ENCODE data around the gene ZYG11B. TPM values are rescaled to one million over a fixed set of nuclear protein-coding genes. Genes with fewer than 3 reads are reported as not detected.

Gene ZYG11B
- total and polyA plus RNA-seq, 2 of the 13 experiments (the other 11 are each of a cell fraction or from before 2014, with no cell fraction given), result 6.9 to 17.9 TPM

DNA sequence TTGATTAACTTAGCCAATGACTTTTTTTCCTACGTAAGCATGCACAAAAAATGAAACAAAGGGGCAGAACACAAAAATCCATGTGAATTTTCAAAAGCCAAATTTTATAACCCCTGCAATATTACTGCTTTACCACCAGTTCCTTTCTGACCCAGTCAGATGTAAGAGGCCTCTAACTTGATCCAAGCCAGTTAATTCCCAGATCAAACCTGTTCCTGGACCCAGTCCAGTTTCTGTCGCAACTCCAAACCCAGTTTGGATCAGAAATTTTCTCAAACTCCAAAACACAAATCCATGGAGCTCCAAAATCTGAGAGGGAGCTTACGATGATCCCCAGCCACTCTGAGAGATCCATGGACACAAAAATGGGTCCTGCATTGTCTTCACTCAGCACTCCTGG is 108.5 kb downstream of the ZYG11B start:
- Histone ChIP-seq H3K36me3 (replicated peaks in 1 of 2; ENCODE audit: control insufficient read depth in 1 of 2, insufficient read depth in 2 of 2, low read length in 2 of 2) (no peaks in the 10 kb centered on the region), H3K9me3 (ENCODE audit: low read length) (no peaks in the 10 kb centered on the region), H4K20me1 (ENCODE audit: insufficient read depth, low read length) (no peaks in the 10 kb centered on the region), H3K4me3 (replicated peaks in 1 of 3; ENCODE audit: insufficient read depth in 1 of 3, low read depth in 2 of 3, low read length in 3 of 3) (no peak overlapping the region), H3K27ac (ENCODE audit: extremely low read length, insufficient read depth, low read length) (no peak overlapping the region), H3K9ac (ENCODE audit: insufficient read depth, low read depth, low read length) (no peak overlapping the region), H3K79me2 (ENCODE audit: insufficient read depth, low read length) (no peaks in the 10 kb centered on the region), H3K4me2 (ENCODE audit: low read depth, low read length) (no peak overlapping the region), H2AFZ (ENCODE audit: low read length) (no peak overlapping the region), H3K27me3 (ENCODE audit: control insufficient read depth in 1 of 2, insufficient read depth in 2 of 2, low read length in 2 of 2) (no peaks in the 10 kb centered on the region; a peak in 1 of 5 replicates), H3K4me1 (ENCODE audit: insufficient read depth, low read length) (no peaks in the 10 kb centered on the region; the same call in 1 of the 2 replicates)
- ChIA-PET POLR2A (no interaction called here), CTCF (ENCODE audit: low intra/inter-chr PET ratio, low total read pairs) (no interaction called here)
- FAIRE-seq (no peak), DNase-seq (ENCODE audit: low spot score) (no peak), ATAC-seq (no peak)
- intact Hi-C loops (cut with micrococcal nuclease; ENCODE audit: unreplicated experiment) (no loop called here), in situ Hi-C loops (cut with HindIII; ENCODE audit: extremely low pct_ligation_motif_present, low pct_unique_long_range_greater_than_20kb) (no loop called here)
- BruUV-seq (replicated peaks), result no TSS peak
- TF ChIP-seq GABPB1 (CRISPR knock-in tag; IDR thresholded peaks at IDR 0.05) (no peak), TOPORS (CRISPR knock-in tag; IDR thresholded peaks at IDR 0.05) (no peak), ZC3H13 (CRISPR knock-in tag; IDR thresholded peaks at IDR 0.05) (no peak), CBFB (CRISPR knock-in tag; IDR thresholded peaks at IDR 0.05) (no peak), POLR2A (IDR thresholded peaks at IDR 0.05; ENCODE audit: insufficient read depth in 1 of 2, low read depth in 2 of 2, low read length in 2 of 2) (no peak), NCOA5 (CRISPR knock-in tag; IDR thresholded peaks at IDR 0.05) (no peak), MED13 (CRISPR knock-in tag; IDR thresholded peaks at IDR 0.05) (no peak), MEIS2 (CRISPR knock-in tag; IDR thresholded peaks at IDR 0.05) (no peak), ZNF282 (IDR thresholded peaks at IDR 0.05; ENCODE audit: partially characterized antibody) (no peak), ZNF441 (CRISPR knock-in tag; IDR thresholded peaks at IDR 0.05; ENCODE audit: borderline replicate concordance) (no peak), ZNF709 (CRISPR knock-in tag; IDR thresholded peaks at IDR 0.05) (no peak), NCOA2 (CRISPR knock-in tag; IDR thresholded peaks at IDR 0.05) (no peak)
- TF ChIP-seq, protein P1, sequence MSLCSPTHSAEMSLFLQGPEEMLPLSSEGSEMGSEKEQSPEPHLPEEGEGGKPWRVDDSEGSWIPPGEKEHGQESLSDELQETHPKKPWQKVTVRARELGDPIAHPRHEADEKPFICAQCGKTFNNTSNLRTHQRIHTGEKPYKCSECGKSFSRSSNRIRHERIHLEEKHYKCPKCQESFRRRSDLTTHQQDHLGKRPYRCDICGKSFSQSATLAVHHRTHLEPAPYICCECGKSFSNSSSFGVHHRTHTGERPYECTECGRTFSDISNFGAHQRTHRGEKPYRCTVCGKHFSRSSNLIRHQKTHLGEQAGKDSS (CRISPR knock-in tag; IDR thresholded peaks at IDR 0.05; ENCODE audit: borderline replicate concordance, low read depth), result no peak
- TF ChIP-seq, protein P2, sequence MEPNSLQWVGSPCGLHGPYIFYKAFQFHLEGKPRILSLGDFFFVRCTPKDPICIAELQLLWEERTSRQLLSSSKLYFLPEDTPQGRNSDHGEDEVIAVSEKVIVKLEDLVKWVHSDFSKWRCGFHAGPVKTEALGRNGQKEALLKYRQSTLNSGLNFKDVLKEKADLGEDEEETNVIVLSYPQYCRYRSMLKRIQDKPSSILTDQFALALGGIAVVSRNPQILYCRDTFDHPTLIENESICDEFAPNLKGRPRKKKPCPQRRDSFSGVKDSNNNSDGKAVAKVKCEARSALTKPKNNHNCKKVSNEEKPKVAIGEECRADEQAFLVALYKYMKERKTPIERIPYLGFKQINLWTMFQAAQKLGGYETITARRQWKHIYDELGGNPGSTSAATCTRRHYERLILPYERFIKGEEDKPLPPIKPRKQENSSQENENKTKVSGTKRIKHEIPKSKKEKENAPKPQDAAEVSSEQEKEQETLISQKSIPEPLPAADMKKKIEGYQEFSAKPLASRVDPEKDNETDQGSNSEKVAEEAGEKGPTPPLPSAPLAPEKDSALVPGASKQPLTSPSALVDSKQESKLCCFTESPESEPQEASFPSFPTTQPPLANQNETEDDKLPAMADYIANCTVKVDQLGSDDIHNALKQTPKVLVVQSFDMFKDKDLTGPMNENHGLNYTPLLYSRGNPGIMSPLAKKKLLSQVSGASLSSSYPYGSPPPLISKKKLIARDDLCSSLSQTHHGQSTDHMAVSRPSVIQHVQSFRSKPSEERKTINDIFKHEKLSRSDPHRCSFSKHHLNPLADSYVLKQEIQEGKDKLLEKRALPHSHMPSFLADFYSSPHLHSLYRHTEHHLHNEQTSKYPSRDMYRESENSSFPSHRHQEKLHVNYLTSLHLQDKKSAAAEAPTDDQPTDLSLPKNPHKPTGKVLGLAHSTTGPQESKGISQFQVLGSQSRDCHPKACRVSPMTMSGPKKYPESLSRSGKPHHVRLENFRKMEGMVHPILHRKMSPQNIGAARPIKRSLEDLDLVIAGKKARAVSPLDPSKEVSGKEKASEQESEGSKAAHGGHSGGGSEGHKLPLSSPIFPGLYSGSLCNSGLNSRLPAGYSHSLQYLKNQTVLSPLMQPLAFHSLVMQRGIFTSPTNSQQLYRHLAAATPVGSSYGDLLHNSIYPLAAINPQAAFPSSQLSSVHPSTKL (CRISPR knock-in tag; IDR thresholded peaks at IDR 0.05), result no peak
- TF ChIP-seq, protein P3, sequence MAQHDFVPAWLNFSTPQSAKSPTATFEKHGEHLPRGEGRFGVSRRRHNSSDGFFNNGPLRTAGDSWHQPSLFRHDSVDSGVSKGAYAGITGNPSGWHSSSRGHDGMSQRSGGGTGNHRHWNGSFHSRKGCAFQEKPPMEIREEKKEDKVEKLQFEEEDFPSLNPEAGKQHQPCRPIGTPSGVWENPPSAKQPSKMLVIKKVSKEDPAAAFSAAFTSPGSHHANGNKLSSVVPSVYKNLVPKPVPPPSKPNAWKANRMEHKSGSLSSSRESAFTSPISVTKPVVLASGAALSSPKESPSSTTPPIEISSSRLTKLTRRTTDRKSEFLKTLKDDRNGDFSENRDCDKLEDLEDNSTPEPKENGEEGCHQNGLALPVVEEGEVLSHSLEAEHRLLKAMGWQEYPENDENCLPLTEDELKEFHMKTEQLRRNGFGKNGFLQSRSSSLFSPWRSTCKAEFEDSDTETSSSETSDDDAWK (CRISPR knock-in tag; IDR thresholded peaks at IDR 0.05), result no peak
- TF ChIP-seq, protein P4, sequence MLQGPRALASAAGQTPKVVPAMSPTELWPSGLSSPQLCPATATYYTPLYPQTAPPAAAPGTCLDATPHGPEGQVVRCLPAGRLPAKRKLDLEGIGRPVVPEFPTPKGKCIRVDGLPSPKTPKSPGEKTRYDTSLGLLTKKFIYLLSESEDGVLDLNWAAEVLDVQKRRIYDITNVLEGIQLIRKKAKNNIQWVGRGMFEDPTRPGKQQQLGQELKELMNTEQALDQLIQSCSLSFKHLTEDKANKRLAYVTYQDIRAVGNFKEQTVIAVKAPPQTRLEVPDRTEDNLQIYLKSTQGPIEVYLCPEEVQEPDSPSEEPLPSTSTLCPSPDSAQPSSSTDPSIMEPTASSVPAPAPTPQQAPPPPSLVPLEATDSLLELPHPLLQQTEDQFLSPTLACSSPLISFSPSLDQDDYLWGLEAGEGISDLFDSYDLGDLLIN (CRISPR knock-in tag; IDR thresholded peaks at IDR 0.05; ENCODE audit: borderline replicate concordance), result no peak
- 66% methylated on average over 3 of the region's 3 CpGs for WGBS (ENCODE audit: low lambda C conversion rate)

All from HepG2 (cell line).